Keratinocyte (primary cell): ENCODE data around the gene SETD6. TPM values are rescaled to one million over a fixed set of nuclear protein-coding genes. Genes with fewer than 3 reads are reported as not detected.

Experiments used
- DNase-seq: peaks from one replicate; pipeline ENCODE4 v3.0.0-alpha.2; 2011; ENCODE audit warnings: low read depth, missing footprints, low spot score
- FAIRE-seq: peaks from 2 replicates; lab custom pipeline; 2011; peaks lifted over from hg19 to GRCh38; lab: Jason Lieb, UNC
- H2AFZ ChIP-seq: 2 replicates; pipeline ENCODE4 v1.6.0; 2012; ENCODE audit warnings: low read length, control low read depth, inconsistent platforms; ENCODE audit not compliant: control insufficient read depth
- H3K27ac ChIP-seq: 2 replicates; pipeline ENCODE4 v1.5.1; 2011; ENCODE audit warnings: low read length; ENCODE audit not compliant: control insufficient read depth, insufficient read depth
- H3K27me3 ChIP-seq: 3 replicates; pipeline ENCODE4 v1.6.0; 2011; ENCODE audit warnings: low read length; ENCODE audit not compliant: control insufficient read depth, insufficient read depth; ENCODE audit errors: extremely low read depth
- H3K36me3 ChIP-seq, 2 experiments: 2 replicates in 1 of 2; 3 replicates in 1 of 2; pipeline ENCODE4 v1.5.1; 2011; ENCODE audit warnings: low read length in 2 of 2, mild to moderate bottlenecking in 1 of 2; ENCODE audit not compliant: control insufficient read depth in 2 of 2, insufficient read depth in 2 of 2; ENCODE audit errors: extremely low read depth in 1 of 2
- H3K4me1 ChIP-seq: 3 replicates; pipeline ENCODE4 v1.5.1; 2011; ENCODE audit warnings: low read length; ENCODE audit not compliant: control insufficient read depth, insufficient read depth; ENCODE audit errors: extremely low read depth
- H3K4me2 ChIP-seq: 3 replicates; pipeline ENCODE4 v1.6.0; 2011; ENCODE audit warnings: low read depth, low read length; ENCODE audit not compliant: control insufficient read depth, insufficient read depth; ENCODE audit errors: extremely low read depth
- H3K4me3 ChIP-seq, 3 experiments: fragments of 200-600 bp in 1 of 3; sonication (generic) in 1 of 3; 2 replicates in 2 of 3; 3 replicates in 1 of 3; pipeline ENCODE4 v1.5.1; 2011 to 2016; ENCODE audit warnings: low read length in 3 of 3, mild to moderate bottlenecking in 3 of 3, control low read depth in 2 of 3, inconsistent platforms in 1 of 3, low read depth in 1 of 3, mixed read lengths in 1 of 3, mixed run types in 1 of 3, moderate library complexity in 1 of 3; ENCODE audit not compliant: control insufficient read depth in 2 of 3, insufficient read depth in 2 of 3; ENCODE audit errors: extremely low read depth in 1 of 3
- H3K79me2 ChIP-seq: 2 replicates; pipeline ENCODE4 v1.6.0; 2012; ENCODE audit warnings: low read length; ENCODE audit not compliant: control insufficient read depth, insufficient read depth
- H3K9ac ChIP-seq: 3 replicates; pipeline ENCODE4 v1.6.0; 2011; ENCODE audit warnings: low read length; ENCODE audit not compliant: control insufficient read depth, insufficient read depth; ENCODE audit errors: extremely low read depth
- H3K9me1 ChIP-seq: 3 replicates; pipeline ENCODE4 v1.6.0; 2011; ENCODE audit warnings: low read length; ENCODE audit not compliant: control insufficient read depth, insufficient read depth; ENCODE audit errors: extremely low read depth
- H3K9me3 ChIP-seq: 2 replicates; pipeline ENCODE4 v1.5.1; 2012; ENCODE audit warnings: low read depth, low read length; ENCODE audit not compliant: control insufficient read depth
- H4K20me1 ChIP-seq: 3 replicates; pipeline ENCODE4 v1.6.0; 2011; ENCODE audit warnings: low read length; ENCODE audit not compliant: control insufficient read depth, insufficient read depth; ENCODE audit errors: extremely low read depth
- CTCF ChIP-seq, 3 experiments: IDR thresholded peaks in 1 of 3; conservative IDR thresholded peaks in 1 of 3; optimal IDR thresholded peaks in 1 of 3; 2 replicates in 2 of 3; 3 replicates in 1 of 3; pipeline versions ENCODE3 to v1.5.1; 2011; ENCODE audit warnings: low read length in 3 of 3, mild to moderate bottlenecking in 3 of 3, moderate library complexity in 2 of 3, control low read depth in 1 of 3, inconsistent platforms in 1 of 3; ENCODE audit not compliant: insufficient read depth in 2 of 3; ENCODE audit errors: extremely low read depth in 1 of 3
- EZH2 ChIP-seq: IDR thresholded peaks from one replicate; pipeline ENCODE4 v1.6.1; 2012; ENCODE audit warnings: inconsistent platforms, mild to moderate bottlenecking, low read length, moderate library complexity
- dilution Hi-C: fragments of 300-500 bp; cut with MboI; formaldehyde crosslinking; loops from one replicate; pipeline ENCODE4 v1.7.0; 2020; ENCODE audit warnings: low sequenced_read_pairs; ENCODE audit not compliant: extremely low pct_ligation_motif_present
- polyA plus RNA-seq, 5 experiments: library from polyadenylated mRNA; depleted of rRNA in 3 of 5; stranded (reverse) in 3 of 5; stranded (forward) in 1 of 5; unstranded in 1 of 5; fragments of >200 nt; gene quantifications; 1 replicate in 1 of 5; 2 replicates in 3 of 5; 3 replicates in 1 of 5; pipeline versions ENCODE4 v1.2.1 to v1.2.3, GENCODE V29; 2011 to 2012; ENCODE audit warnings: missing spikeins in 2 of 5, low read depth in 1 of 5, low replicate concordance in 1 of 5

The SETD6 gene
- polyA plus RNA-seq, 1 donor (not counting 4 experiments of a cell fraction or from before 2014, with no cell fraction given), result 13.5 TPM

GRCh38 chr16:58471209-58471975 is 43.9 kb upstream of the SETD6 start:
- H3K4me2 ChIP-seq, result no peak overlapping the region
- no peaks in the 10 kb centered on the region for H3K36me3 ChIP-seq
- no peak overlapping the region for H3K27ac ChIP-seq
- H3K9me3 ChIP-seq, result no peaks in the 10 kb centered on the region
- no peaks in the 10 kb centered on the region for H3K9me1 ChIP-seq
- TF ChIP-seq CTCF (optimal IDR thresholded peaks at IDR 0.05 in 1 of 3, IDR thresholded peaks at IDR 0.05 in 1 of 3, conservative IDR thresholded peaks at IDR 0.05 in 1 of 3; ENCODE audit: extremely low read depth in 1 of 3, insufficient read depth in 2 of 3, low read length in 3 of 3) (no peak), EZH2 (no peak)
- FAIRE-seq (no peak), DNase-seq (no peak)
- no peaks in the 10 kb centered on the region for H3K79me2 ChIP-seq
- H4K20me1 ChIP-seq, result no peaks in the 10 kb centered on the region
- no peaks in the 10 kb centered on the region for H3K4me1 ChIP-seq
- H3K27me3 ChIP-seq, result peaks cover 11% of the 10 kb centered on the region
- H3K9ac ChIP-seq, result no peak overlapping the region
- no peak overlapping the region for H3K4me3 ChIP-seq
- dilution Hi-C loops, result no loop called here
- no peak overlapping the region for H2AFZ ChIP-seq

DNA sequence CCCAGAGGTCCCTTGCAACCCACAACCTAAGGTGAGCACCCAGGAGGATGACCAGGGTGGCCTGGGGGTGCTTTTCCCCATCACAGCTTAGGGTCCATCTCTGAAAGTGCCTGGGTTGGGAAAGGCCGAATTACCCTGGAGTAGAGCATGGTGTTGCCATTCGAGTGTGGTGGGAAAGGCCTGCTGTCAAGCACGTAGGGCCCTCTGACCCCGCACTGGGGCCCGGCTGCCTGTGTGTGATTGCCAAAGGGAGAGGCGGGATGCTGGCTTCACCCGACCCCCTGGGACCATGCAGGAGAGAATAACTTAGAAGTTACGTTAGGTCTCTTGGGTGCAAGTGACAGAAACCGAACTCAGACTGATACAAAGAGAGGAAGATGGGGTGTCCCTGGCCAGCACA is 43.1 kb upstream of the SETD6 start:
- H3K9me3 ChIP-seq, result no peaks in the 10 kb centered on the region
- no peaks in the 10 kb centered on the region for H3K36me3 ChIP-seq
- H3K27ac ChIP-seq, result no peak overlapping the region
- H3K9ac ChIP-seq, result no peak overlapping the region
- no peak overlapping the region for H3K4me2 ChIP-seq
- H3K79me2 ChIP-seq, result no peaks in the 10 kb centered on the region
- no peak for DNase-seq
- peaks cover 6% of the 10 kb centered on the region for H3K27me3 ChIP-seq
- no peak overlapping the region for H3K4me3 ChIP-seq
- H2AFZ ChIP-seq, result no peak overlapping the region
- H3K4me1 ChIP-seq, result no peaks in the 10 kb centered on the region
- no peak for TF ChIP-seq CTCF (optimal IDR thresholded peaks at IDR 0.05 in 1 of 3, IDR thresholded peaks at IDR 0.05 in 1 of 3, conservative IDR thresholded peaks at IDR 0.05 in 1 of 3; ENCODE audit: extremely low read depth in 1 of 3, insufficient read depth in 2 of 3, low read length in 3 of 3)
- no peak for TF ChIP-seq EZH2
- dilution Hi-C loops, result no loop called here
- H3K9me1 ChIP-seq, result no peaks in the 10 kb centered on the region
- no peaks in the 10 kb centered on the region for H4K20me1 ChIP-seq
- FAIRE-seq, result no peak
